WTC11 (cell line): Measurements from ENCODE around the gene BCAS3. TPM values are rescaled to one million over a fixed set of nuclear protein-coding genes. Genes with fewer than 3 reads are reported as not detected.

Experiments used
- ATAC-seq: fragments of 200-7000 bp; cut with Tn5 transposase; 2 replicates; pipeline ENCODE4 v1.10.0; 2021; ENCODE audit warnings: mild to moderate bottlenecking, moderate library complexity
- CTCF ChIA-PET: fragments of 300-600 bp; sonication (Branson Sonifier 250); formaldehyde crosslinking; loops from one replicate; lab custom pipeline; 2021; ENCODE audit warnings: antibody characterized with exemption; lab: Charles Lee
- POLR2A ChIA-PET: fragments of 350-600 bp; sonication (Branson Sonifier 250); formaldehyde crosslinking; loops from one replicate; lab custom pipeline; 2021; ENCODE audit warnings: antibody characterized with exemption; lab: Charles Lee
- DNase-seq: peaks from one replicate; pipeline ENCODE4 v3.0.0; 2021; ENCODE audit warnings: low spot score
- H3K27ac Mint-ChIP-seq: 2 replicates; pipeline ENCODE4 v1.8.0; 2021; ENCODE audit warnings: mixed read lengths
- H3K27me3 Mint-ChIP-seq: 2 replicates; pipeline ENCODE4 v1.8.0; 2021; ENCODE audit warnings: low read depth, mild to moderate bottlenecking, moderate library complexity, mixed read lengths
- H3K36me3 Mint-ChIP-seq: 2 replicates; pipeline ENCODE4 v1.8.0; 2021; ENCODE audit warnings: mixed read lengths
- H3K4me1 Mint-ChIP-seq: 2 replicates; pipeline ENCODE4 v1.8.0; 2022; ENCODE audit warnings: mixed read lengths
- H3K4me3 Mint-ChIP-seq: 2 replicates; pipeline ENCODE4 v1.8.0; 2021; ENCODE audit warnings: mild to moderate bottlenecking, moderate library complexity, mixed read lengths
- H3K9me3 Mint-ChIP-seq: 2 replicates; pipeline ENCODE4 v1.8.0; 2021; ENCODE audit warnings: mixed read lengths
- FOXJ3 ChIP-seq: sonication (generic); formaldehyde crosslinking; IDR thresholded peaks from 2 replicates; pipeline ENCODE4 v1.9.0; 2021; ENCODE audit warnings: missing genetic modification reagents, mild to moderate bottlenecking, borderline replicate concordance
- KAT7 ChIP-seq: sonication (generic); formaldehyde crosslinking; IDR thresholded peaks from 2 replicates; pipeline ENCODE4 v1.8.1; 2023; ENCODE audit warnings: missing genetic modification reagents, mild to moderate bottlenecking, borderline replicate concordance
- PRRX2 ChIP-seq: fragments of 250-450 bp; sonication (Bioruptor Pico); IDR thresholded peaks from 2 replicates; pipeline ENCODE4 v1.8.0; 2021; ENCODE audit warnings: mild to moderate bottlenecking
- RORB ChIP-seq: fragments of 250-450 bp; sonication (Bioruptor Pico); IDR thresholded peaks from 2 replicates; pipeline ENCODE4 v1.9.0; 2021; ENCODE audit warnings: mild to moderate bottlenecking
- ZNF121 ChIP-seq: sonication (generic); formaldehyde crosslinking; IDR thresholded peaks from 2 replicates; pipeline ENCODE4 v1.8.0; 2023; ENCODE audit warnings: missing genetic modification reagents
- ZNF263 ChIP-seq: sonication (generic); formaldehyde crosslinking; IDR thresholded peaks from 2 replicates; pipeline ENCODE4 v1.8.1; 2022; ENCODE audit warnings: low read depth, mild to moderate bottlenecking, moderate library complexity, missing genetic modification reagents
- ZNF671 ChIP-seq: fragments of 250-450 bp; sonication (Bioruptor Pico); IDR thresholded peaks from 2 replicates; pipeline ENCODE4 v1.8.0; 2021; ENCODE audit warnings: mild to moderate bottlenecking
- total RNA-seq: library from RNA; stranded (reverse); gene quantifications from 3 replicates; pipeline ENCODE4 v1.2.3, GENCODE V29; 2021
- TF ChIP-seq, protein P1 (sequence below): sonication (generic); formaldehyde crosslinking; IDR thresholded peaks from 2 replicates; pipeline ENCODE4 v1.8.1; 2023; ENCODE audit warnings: mild to moderate bottlenecking, missing genetic modification reagents, moderate library complexity
- TF ChIP-seq, protein P2 (sequence below): sonication (generic); formaldehyde crosslinking; IDR thresholded peaks from 2 replicates; pipeline ENCODE4 v1.8.1; 2023; ENCODE audit warnings: mild to moderate bottlenecking, missing genetic modification reagents
- TF ChIP-seq, protein P3 (sequence below): fragments of 250-450 bp; sonication (Bioruptor Pico); IDR thresholded peaks from 2 replicates; pipeline ENCODE4 v1.9.0; 2021; ENCODE audit warnings: mild to moderate bottlenecking, borderline replicate concordance
- TF ChIP-seq, protein P4 (sequence below): sonication (generic); formaldehyde crosslinking; IDR thresholded peaks from 2 replicates; pipeline ENCODE4 v1.8.1; 2022; ENCODE audit warnings: low read depth, missing genetic modification reagents, borderline replicate concordance
- TF ChIP-seq, protein P5 (sequence below): fragments of 250-450 bp; sonication (Bioruptor Pico); IDR thresholded peaks from 2 replicates; pipeline ENCODE4 v1.9.0; 2021; ENCODE audit warnings: mild to moderate bottlenecking
- TF ChIP-seq, protein P6 (sequence below): sonication (generic); formaldehyde crosslinking; conservative IDR thresholded peaks from 2 replicates; pipeline ENCODE4 v1.8.1; 2022; ENCODE audit warnings: mild to moderate bottlenecking, missing genetic modification reagents
- TF ChIP-seq, protein P7 (sequence below): sonication (generic); formaldehyde crosslinking; conservative IDR thresholded peaks from 2 replicates; pipeline ENCODE4 v1.8.1; 2023; ENCODE audit warnings: mild to moderate bottlenecking, low read depth, missing genetic modification reagents, moderate library complexity
- TF ChIP-seq, protein P8 (sequence below): fragments of 250-450 bp; sonication (Bioruptor Pico); IDR thresholded peaks from 2 replicates; pipeline ENCODE4 v1.9.0; 2021; ENCODE audit warnings: mild to moderate bottlenecking
- TF ChIP-seq, protein P9 (sequence below): fragments of 200-600 bp; IDR thresholded peaks from 2 replicates; pipeline ENCODE4 v1.8.0; 2022; ENCODE audit warnings: antibody characterized with exemption

The BCAS3 gene
- total RNA-seq, 1 experiment from 2014 or later, result 15.5 TPM

DNA sequence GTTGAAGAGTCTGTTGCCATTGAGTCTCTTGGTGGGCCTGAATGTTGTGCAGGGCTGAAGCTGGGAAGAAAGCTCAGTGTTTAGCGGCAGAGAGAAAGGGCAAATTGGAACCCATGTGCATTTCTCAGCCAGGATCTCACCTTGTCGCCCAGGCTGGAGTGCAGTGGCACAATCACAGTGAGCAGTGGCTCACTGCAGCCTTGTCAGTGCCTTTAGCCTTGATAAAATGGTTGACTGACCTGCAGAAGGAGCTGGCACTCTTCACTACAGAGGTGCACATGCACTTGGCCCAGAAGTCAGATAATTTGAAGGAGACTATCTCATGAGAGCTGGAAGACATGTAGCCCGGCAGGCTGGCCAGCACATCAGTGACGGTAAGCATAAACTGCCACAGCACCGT is 597.7 kb downstream of the BCAS3 start:
- peaks cover 8% of the 10 kb centered on the region for H3K4me1 Mint-ChIP-seq
- TF ChIP-seq, protein P1, sequence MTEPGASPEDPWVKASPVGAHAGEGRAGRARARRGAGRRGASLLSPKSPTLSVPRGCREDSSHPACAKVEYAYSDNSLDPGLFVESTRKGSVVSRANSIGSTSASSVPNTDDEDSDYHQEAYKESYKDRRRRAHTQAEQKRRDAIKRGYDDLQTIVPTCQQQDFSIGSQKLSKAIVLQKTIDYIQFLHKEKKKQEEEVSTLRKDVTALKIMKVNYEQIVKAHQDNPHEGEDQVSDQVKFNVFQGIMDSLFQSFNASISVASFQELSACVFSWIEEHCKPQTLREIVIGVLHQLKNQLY (CRISPR knock-in tag), result no peak
- TF ChIP-seq, protein P2, sequence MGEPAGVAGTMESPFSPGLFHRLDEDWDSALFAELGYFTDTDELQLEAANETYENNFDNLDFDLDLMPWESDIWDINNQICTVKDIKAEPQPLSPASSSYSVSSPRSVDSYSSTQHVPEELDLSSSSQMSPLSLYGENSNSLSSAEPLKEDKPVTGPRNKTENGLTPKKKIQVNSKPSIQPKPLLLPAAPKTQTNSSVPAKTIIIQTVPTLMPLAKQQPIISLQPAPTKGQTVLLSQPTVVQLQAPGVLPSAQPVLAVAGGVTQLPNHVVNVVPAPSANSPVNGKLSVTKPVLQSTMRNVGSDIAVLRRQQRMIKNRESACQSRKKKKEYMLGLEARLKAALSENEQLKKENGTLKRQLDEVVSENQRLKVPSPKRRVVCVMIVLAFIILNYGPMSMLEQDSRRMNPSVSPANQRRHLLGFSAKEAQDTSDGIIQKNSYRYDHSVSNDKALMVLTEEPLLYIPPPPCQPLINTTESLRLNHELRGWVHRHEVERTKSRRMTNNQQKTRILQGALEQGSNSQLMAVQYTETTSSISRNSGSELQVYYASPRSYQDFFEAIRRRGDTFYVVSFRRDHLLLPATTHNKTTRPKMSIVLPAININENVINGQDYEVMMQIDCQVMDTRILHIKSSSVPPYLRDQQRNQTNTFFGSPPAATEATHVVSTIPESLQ, result no peak
- TF ChIP-seq, protein P3, sequence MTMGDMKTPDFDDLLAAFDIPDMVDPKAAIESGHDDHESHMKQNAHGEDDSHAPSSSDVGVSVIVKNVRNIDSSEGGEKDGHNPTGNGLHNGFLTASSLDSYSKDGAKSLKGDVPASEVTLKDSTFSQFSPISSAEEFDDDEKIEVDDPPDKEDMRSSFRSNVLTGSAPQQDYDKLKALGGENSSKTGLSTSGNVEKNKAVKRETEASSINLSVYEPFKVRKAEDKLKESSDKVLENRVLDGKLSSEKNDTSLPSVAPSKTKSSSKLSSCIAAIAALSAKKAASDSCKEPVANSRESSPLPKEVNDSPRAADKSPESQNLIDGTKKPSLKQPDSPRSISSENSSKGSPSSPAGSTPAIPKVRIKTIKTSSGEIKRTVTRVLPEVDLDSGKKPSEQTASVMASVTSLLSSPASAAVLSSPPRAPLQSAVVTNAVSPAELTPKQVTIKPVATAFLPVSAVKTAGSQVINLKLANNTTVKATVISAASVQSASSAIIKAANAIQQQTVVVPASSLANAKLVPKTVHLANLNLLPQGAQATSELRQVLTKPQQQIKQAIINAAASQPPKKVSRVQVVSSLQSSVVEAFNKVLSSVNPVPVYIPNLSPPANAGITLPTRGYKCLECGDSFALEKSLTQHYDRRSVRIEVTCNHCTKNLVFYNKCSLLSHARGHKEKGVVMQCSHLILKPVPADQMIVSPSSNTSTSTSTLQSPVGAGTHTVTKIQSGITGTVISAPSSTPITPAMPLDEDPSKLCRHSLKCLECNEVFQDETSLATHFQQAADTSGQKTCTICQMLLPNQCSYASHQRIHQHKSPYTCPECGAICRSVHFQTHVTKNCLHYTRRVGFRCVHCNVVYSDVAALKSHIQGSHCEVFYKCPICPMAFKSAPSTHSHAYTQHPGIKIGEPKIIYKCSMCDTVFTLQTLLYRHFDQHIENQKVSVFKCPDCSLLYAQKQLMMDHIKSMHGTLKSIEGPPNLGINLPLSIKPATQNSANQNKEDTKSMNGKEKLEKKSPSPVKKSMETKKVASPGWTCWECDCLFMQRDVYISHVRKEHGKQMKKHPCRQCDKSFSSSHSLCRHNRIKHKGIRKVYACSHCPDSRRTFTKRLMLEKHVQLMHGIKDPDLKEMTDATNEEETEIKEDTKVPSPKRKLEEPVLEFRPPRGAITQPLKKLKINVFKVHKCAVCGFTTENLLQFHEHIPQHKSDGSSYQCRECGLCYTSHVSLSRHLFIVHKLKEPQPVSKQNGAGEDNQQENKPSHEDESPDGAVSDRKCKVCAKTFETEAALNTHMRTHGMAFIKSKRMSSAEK (CRISPR knock-in tag), result no peak
- no peak for TF ChIP-seq KAT7
- no peak for TF ChIP-seq RORB (CRISPR knock-in tag)
- TF ChIP-seq PRRX2 (CRISPR knock-in tag), result no peak
- TF ChIP-seq, protein P4, sequence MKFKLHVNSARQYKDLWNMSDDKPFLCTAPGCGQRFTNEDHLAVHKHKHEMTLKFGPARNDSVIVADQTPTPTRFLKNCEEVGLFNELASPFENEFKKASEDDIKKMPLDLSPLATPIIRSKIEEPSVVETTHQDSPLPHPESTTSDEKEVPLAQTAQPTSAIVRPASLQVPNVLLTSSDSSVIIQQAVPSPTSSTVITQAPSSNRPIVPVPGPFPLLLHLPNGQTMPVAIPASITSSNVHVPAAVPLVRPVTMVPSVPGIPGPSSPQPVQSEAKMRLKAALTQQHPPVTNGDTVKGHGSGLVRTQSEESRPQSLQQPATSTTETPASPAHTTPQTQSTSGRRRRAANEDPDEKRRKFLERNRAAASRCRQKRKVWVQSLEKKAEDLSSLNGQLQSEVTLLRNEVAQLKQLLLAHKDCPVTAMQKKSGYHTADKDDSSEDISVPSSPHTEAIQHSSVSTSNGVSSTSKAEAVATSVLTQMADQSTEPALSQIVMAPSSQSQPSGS, result no peak
- TF ChIP-seq, protein P5, sequence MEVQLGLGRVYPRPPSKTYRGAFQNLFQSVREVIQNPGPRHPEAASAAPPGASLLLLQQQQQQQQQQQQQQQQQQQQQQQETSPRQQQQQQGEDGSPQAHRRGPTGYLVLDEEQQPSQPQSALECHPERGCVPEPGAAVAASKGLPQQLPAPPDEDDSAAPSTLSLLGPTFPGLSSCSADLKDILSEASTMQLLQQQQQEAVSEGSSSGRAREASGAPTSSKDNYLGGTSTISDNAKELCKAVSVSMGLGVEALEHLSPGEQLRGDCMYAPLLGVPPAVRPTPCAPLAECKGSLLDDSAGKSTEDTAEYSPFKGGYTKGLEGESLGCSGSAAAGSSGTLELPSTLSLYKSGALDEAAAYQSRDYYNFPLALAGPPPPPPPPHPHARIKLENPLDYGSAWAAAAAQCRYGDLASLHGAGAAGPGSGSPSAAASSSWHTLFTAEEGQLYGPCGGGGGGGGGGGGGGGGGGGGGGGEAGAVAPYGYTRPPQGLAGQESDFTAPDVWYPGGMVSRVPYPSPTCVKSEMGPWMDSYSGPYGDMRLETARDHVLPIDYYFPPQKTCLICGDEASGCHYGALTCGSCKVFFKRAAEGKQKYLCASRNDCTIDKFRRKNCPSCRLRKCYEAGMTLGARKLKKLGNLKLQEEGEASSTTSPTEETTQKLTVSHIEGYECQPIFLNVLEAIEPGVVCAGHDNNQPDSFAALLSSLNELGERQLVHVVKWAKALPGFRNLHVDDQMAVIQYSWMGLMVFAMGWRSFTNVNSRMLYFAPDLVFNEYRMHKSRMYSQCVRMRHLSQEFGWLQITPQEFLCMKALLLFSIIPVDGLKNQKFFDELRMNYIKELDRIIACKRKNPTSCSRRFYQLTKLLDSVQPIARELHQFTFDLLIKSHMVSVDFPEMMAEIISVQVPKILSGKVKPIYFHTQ (CRISPR knock-in tag), result no peak
- TF ChIP-seq ZNF671 (CRISPR knock-in tag), result no peak
- no peak for TF ChIP-seq ZNF263 (CRISPR knock-in tag)
- no peak for TF ChIP-seq FOXJ3 (CRISPR knock-in tag)
- TF ChIP-seq, protein P6, sequence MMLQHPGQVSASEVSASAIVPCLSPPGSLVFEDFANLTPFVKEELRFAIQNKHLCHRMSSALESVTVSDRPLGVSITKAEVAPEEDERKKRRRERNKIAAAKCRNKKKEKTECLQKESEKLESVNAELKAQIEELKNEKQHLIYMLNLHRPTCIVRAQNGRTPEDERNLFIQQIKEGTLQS, result no peak
- TF ChIP-seq ZNF121 (CRISPR knock-in tag), result no peak
- TF ChIP-seq, protein P7, sequence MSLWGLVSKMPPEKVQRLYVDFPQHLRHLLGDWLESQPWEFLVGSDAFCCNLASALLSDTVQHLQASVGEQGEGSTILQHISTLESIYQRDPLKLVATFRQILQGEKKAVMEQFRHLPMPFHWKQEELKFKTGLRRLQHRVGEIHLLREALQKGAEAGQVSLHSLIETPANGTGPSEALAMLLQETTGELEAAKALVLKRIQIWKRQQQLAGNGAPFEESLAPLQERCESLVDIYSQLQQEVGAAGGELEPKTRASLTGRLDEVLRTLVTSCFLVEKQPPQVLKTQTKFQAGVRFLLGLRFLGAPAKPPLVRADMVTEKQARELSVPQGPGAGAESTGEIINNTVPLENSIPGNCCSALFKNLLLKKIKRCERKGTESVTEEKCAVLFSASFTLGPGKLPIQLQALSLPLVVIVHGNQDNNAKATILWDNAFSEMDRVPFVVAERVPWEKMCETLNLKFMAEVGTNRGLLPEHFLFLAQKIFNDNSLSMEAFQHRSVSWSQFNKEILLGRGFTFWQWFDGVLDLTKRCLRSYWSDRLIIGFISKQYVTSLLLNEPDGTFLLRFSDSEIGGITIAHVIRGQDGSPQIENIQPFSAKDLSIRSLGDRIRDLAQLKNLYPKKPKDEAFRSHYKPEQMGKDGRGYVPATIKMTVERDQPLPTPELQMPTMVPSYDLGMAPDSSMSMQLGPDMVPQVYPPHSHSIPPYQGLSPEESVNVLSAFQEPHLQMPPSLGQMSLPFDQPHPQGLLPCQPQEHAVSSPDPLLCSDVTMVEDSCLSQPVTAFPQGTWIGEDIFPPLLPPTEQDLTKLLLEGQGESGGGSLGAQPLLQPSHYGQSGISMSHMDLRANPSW (CRISPR knock-in tag), result no peak
- TF ChIP-seq, protein P8, sequence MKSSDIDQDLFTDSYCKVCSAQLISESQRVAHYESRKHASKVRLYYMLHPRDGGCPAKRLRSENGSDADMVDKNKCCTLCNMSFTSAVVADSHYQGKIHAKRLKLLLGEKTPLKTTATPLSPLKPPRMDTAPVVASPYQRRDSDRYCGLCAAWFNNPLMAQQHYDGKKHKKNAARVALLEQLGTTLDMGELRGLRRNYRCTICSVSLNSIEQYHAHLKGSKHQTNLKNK (CRISPR knock-in tag), result no peak
- TF ChIP-seq, protein P9, sequence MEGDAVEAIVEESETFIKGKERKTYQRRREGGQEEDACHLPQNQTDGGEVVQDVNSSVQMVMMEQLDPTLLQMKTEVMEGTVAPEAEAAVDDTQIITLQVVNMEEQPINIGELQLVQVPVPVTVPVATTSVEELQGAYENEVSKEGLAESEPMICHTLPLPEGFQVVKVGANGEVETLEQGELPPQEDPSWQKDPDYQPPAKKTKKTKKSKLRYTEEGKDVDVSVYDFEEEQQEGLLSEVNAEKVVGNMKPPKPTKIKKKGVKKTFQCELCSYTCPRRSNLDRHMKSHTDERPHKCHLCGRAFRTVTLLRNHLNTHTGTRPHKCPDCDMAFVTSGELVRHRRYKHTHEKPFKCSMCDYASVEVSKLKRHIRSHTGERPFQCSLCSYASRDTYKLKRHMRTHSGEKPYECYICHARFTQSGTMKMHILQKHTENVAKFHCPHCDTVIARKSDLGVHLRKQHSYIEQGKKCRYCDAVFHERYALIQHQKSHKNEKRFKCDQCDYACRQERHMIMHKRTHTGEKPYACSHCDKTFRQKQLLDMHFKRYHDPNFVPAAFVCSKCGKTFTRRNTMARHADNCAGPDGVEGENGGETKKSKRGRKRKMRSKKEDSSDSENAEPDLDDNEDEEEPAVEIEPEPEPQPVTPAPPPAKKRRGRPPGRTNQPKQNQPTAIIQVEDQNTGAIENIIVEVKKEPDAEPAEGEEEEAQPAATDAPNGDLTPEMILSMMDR, result no peak
- no peaks in the 10 kb centered on the region for H3K9me3 Mint-ChIP-seq
- no peaks in the 10 kb centered on the region for H3K36me3 Mint-ChIP-seq
- no peaks in the 10 kb centered on the region for H3K27me3 Mint-ChIP-seq
- DNase-seq (no peak), ATAC-seq (no peak)
- ChIA-PET POLR2A (no interaction called here), CTCF (no interaction called here)
- no peak overlapping the region for H3K27ac Mint-ChIP-seq
- H3K4me3 Mint-ChIP-seq, result no peak overlapping the region
